NB4 (cell line): ENCODE results near the gene ADRM1.

Source experiments
- CTCF ChIP-seq: IDR thresholded peaks from one replicate; pipeline ENCODE4 v1.5.1; 2012; ENCODE audit warnings: low read depth, low read length
- MYC ChIP-seq: IDR thresholded peaks from 2 replicates; pipeline ENCODE4 v1.6.1; 2011; ENCODE audit warnings: low read depth, low read length
- POLR2A ChIP-seq: IDR thresholded peaks from 2 replicates; pipeline ENCODE4 v1.6.1; 2011; ENCODE audit warnings: mild to moderate bottlenecking; ENCODE audit not compliant: insufficient read length; ENCODE audit errors: extremely low read depth
- TF ChIP-seq, protein P1 (sequence below): IDR thresholded peaks from 2 replicates; pipeline ENCODE4 v1.6.1; 2011; ENCODE audit warnings: low read depth, low read length

- TF ChIP-seq CTCF (no peak), POLR2A (no peak), MYC (no peak)
- TF ChIP-seq, protein P1, sequence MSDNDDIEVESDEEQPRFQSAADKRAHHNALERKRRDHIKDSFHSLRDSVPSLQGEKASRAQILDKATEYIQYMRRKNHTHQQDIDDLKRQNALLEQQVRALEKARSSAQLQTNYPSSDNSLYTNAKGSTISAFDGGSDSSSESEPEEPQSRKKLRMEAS = no peak
Observed at GRCh38 chr20:62305765-62306413, 3.1 kb downstream of the ADRM1 start.
